NT2/D1 (cell line): ENCODE results near the gene CWC15.

ENCODE experiments used
- SUZ12 ChIP-seq: IDR thresholded peaks from 2 replicates; pipeline ENCODE4 v1.6.1; 2011; ENCODE audit not compliant: insufficient read length, insufficient read depth; ENCODE audit errors: extremely low read depth
- YY1 ChIP-seq: IDR thresholded peaks from 2 replicates; pipeline ENCODE4 v1.6.1; 2011; ENCODE audit not compliant: insufficient read length, insufficient read depth
- ZNF274 ChIP-seq: IDR thresholded peaks from 2 replicates; pipeline ENCODE4 v1.6.1; 2011; ENCODE audit warnings: mild to moderate bottlenecking, low read depth, low read length

DNA sequence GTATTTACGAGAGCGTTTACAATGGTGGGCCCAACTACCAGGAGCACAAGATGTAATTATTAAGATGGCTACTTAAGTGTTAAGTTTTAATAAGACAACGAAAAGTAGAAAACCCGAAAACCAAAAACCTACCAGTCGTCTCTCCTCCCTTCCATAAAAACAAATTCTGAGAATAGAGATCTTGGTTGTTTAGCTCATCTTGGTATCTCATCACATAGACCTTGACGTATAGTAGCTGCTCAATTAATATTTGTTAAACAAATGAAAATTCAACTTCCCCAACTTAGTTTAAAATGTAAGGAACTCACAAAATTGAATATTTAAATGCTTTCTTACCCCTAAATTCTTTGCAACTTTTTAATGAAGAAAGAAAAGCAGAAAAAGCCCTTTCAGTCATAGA is 822 bp upstream of the CWC15 start:
- TF ChIP-seq YY1 (no peak), SUZ12 (no peak), ZNF274 (no peak)
